ENCODE data around the gene ABO.

The ABO gene

GRCh38 chr9:133274236-133275104 lies 531 bp downstream of the ABO start (continued):
- TF ChIP-seq ZNF777 (tag by site-specific recombination; IDR thresholded peaks at IDR 0.05; ENCODE audit: borderline replicate concordance) (no peak), ZNF140 (tag by site-specific recombination; IDR thresholded peaks at IDR 0.05) (no peak), BCL6B (tag by site-specific recombination; IDR thresholded peaks at IDR 0.05) (no peak)
- TF ChIP-seq, protein P1, sequence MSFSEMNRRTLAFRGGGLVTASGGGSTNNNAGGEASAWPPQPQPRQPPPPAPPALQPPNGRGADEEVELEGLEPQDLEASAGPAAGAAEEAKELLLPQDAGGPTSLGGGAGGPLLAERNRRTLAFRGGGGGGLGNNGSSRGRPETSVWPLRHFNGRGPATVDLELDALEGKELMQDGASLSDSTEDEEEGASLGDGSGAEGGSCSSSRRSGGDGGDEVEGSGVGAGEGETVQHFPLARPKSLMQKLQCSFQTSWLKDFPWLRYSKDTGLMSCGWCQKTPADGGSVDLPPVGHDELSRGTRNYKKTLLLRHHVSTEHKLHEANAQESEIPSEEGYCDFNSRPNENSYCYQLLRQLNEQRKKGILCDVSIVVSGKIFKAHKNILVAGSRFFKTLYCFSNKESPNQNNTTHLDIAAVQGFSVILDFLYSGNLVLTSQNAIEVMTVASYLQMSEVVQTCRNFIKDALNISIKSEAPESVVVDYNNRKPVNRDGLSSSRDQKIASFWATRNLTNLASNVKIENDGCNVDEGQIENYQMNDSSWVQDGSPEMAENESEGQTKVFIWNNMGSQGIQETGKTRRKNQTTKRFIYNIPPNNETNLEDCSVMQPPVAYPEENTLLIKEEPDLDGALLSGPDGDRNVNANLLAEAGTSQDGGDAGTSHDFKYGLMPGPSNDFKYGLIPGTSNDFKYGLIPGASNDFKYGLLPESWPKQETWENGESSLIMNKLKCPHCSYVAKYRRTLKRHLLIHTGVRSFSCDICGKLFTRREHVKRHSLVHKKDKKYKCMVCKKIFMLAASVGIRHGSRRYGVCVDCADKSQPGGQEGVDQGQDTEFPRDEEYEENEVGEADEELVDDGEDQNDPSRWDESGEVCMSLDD (tag by site-specific recombination; IDR thresholded peaks at IDR 0.05) = no peak

DNA sequence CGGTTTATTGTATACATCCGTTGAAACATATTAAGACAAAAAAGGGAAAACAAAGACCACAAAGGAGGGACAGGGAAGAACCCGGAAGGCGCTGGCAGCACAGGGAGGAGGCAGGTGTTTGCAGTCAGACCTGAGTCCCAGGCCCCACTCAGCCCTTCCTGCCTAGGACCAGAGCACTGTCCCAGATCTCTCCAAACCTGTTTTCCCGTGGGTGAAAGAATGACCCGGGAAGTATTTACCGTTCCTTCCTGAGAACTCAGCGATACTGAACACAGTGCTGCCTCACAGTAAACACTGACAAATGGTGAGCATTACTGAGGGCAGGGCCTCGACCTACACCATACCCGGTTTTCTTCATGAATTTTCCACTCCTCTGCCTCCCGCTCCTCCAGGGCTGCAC lies 1.2 kb downstream of the ABO start:
- H3K36me3 ChIP-seq (ENCODE audit: control insufficient read depth in 2 of 2, insufficient read depth in 1 of 2, low read length in 2 of 2) = no peaks in the 10 kb centered on the region
- TF ChIP-seq SETDB1 (IDR thresholded peaks at IDR 0.05; ENCODE audit: insufficient read length, low read length) (no peak), KLF17 (tag by site-specific recombination; IDR thresholded peaks at IDR 0.05) (no peak), REPIN1 (tag by site-specific recombination; IDR thresholded peaks at IDR 0.05; ENCODE audit: low read depth) (no peak), ZNF596 (tag by site-specific recombination; IDR thresholded peaks at IDR 0.05) (no peak), ZBTB20 (tag by site-specific recombination; IDR thresholded peaks at IDR 0.05) (no peak), MEIS1 (CRISPR knock-in tag; IDR thresholded peaks at IDR 0.05; ENCODE audit: borderline replicate concordance) (no peak), KLF16 (tag by site-specific recombination; IDR thresholded peaks at IDR 0.05) (no peak), ZNF248 (tag by site-specific recombination; IDR thresholded peaks at IDR 0.05) (no peak), YY2 (tag by site-specific recombination; IDR thresholded peaks at IDR 0.05) (no peak), OVOL3 (tag by site-specific recombination; IDR thresholded peaks at IDR 0.05) (no peak), ZNF184 (tag by site-specific recombination; IDR thresholded peaks at IDR 0.05) (no peak), ZBTB44 (tag by site-specific recombination; IDR thresholded peaks at IDR 0.05) (no peak), ZNF549 (tag by site-specific recombination; IDR thresholded peaks at IDR 0.05) (no peak)
- H3K9me3 ChIP-seq (ENCODE audit: control insufficient read depth, insufficient read depth, low read depth, low read length) = no peaks in the 10 kb centered on the region
- POLR2A ChIA-PET = no interaction called here
- no peak overlapping the region for H3K4me3 ChIP-seq (ENCODE audit: low read depth, low read length)
- no peak overlapping the region for H3K27ac ChIP-seq (ENCODE audit: extremely low read depth, low read depth, low read length)
- H3K4me1 ChIP-seq (ENCODE audit: control insufficient read depth, insufficient read depth, low read length) = no peaks in the 10 kb centered on the region
- CTCF ChIA-PET = no interaction called here
